ENCODE results near the gene SPATA25. TPM values are rescaled to one million over a fixed set of nuclear protein-coding genes. Genes with fewer than 3 reads are reported as not detected.

The SPATA25 gene
- total RNA-seq, 1 experiment from 2014 or later: 0.40 TPM

- BruUV-seq (replicated peaks): no TSS peak
- intact Hi-C loops (cut with micrococcal nuclease): loop anchor here (5.0 kb wide), 1 partner anchor 81 kb away; the partner anchor contains the start of gene UBE2C
- ATAC-seq: no peak
- TF ChIP-seq EZH2phosphoT487 (IDR thresholded peaks at IDR 0.05; ENCODE audit: borderline replicate concordance, low read length): no peak
- no peak for TF ChIP-seq EZH2 (IDR thresholded peaks at IDR 0.05; ENCODE audit: low read length, unreplicated experiment)
- TF ChIP-seq, protein P1, sequence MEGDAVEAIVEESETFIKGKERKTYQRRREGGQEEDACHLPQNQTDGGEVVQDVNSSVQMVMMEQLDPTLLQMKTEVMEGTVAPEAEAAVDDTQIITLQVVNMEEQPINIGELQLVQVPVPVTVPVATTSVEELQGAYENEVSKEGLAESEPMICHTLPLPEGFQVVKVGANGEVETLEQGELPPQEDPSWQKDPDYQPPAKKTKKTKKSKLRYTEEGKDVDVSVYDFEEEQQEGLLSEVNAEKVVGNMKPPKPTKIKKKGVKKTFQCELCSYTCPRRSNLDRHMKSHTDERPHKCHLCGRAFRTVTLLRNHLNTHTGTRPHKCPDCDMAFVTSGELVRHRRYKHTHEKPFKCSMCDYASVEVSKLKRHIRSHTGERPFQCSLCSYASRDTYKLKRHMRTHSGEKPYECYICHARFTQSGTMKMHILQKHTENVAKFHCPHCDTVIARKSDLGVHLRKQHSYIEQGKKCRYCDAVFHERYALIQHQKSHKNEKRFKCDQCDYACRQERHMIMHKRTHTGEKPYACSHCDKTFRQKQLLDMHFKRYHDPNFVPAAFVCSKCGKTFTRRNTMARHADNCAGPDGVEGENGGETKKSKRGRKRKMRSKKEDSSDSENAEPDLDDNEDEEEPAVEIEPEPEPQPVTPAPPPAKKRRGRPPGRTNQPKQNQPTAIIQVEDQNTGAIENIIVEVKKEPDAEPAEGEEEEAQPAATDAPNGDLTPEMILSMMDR (conservative IDR thresholded peaks at IDR 0.05; ENCODE audit: low read depth, low read length): no peak
- peaks cover 23% of the 10 kb centered on the region for H3K4me1 ChIP-seq (ENCODE audit: insufficient read depth, low read length)
- H2AFZ ChIP-seq (ENCODE audit: low read length): no peak overlapping the region
- POLR2A ChIA-PET (ENCODE audit: unreplicated experiment): interaction anchor here (0.6 kb wide), 1 partner anchor 27 kb away, joined by 4 read pairs; no protein-coding TSS in a partner anchor
- H3K4me3 ChIP-seq (ENCODE audit: low read length): no peak overlapping the region
- no peak for DNase-seq
- no peaks in the 10 kb centered on the region for H3K9me2 ChIP-seq (replicated peaks; ENCODE audit: low read length)
- H3K4me2 ChIP-seq (ENCODE audit: low read length): 0 out of 2 replicates have a peak overlapping the region, but pooled peaks have one; percentile 96
- H4K20me1 ChIP-seq (ENCODE audit: low read length): no peaks in the 10 kb centered on the region
- CTCF ChIA-PET: interaction anchor here (0.6 to 1.0 kb wide), 3 partner anchors 67 to 80 kb away, joined by 3 read pairs; no protein-coding TSS in a partner anchor
- H3F3A ChIP-seq (ENCODE audit: low read length, unreplicated experiment): no peaks in the 10 kb centered on the region
- no peaks in the 10 kb centered on the region for H3K9me3 ChIP-seq (ENCODE audit: low read length)
- no peak overlapping the region for H3K9ac ChIP-seq (ENCODE audit: low read length)
- H3K36me3 ChIP-seq (ENCODE audit: low read depth, low read length): peaks cover 16% of the 10 kb centered on the region; the same call in 1 of the 2 replicates
- no peak overlapping the region for H3K27ac ChIP-seq (ENCODE audit: low read length)
- no peaks in the 10 kb centered on the region for H3K27me3 ChIP-seq (ENCODE audit: low read length)
- H3K79me2 ChIP-seq (ENCODE audit: low read length): 0 out of 2 replicates have a peak, but pooled peaks cover 10% of the 10 kb centered on the region
Observed at GRCh38 chr20:45892828-45893500, 5.5 kb upstream of the SPATA25 start.

- H3K36me3 ChIP-seq (ENCODE audit: low read depth, low read length): peaks cover 15% of the 10 kb centered on the region; the same call in 1 of the 2 replicates
- no peaks in the 10 kb centered on the region for H4K20me1 ChIP-seq (ENCODE audit: low read length)
- DNase-seq (peak; percentile 55), ATAC-seq (peak; percentile 63)
- H3K4me1 ChIP-seq (ENCODE audit: insufficient read depth, low read length): peaks cover 23% of the 10 kb centered on the region
- H3K9me2 ChIP-seq (replicated peaks; ENCODE audit: low read length): no peaks in the 10 kb centered on the region
- H3K9me3 ChIP-seq (ENCODE audit: low read length): no peaks in the 10 kb centered on the region
- H2AFZ ChIP-seq (ENCODE audit: low read length): peak overlapping the region; percentile 89
- H3K4me2 ChIP-seq (ENCODE audit: low read length): peak overlapping the region; percentile 96
- intact Hi-C loops (cut with micrococcal nuclease): loop anchor here (5.0 kb wide), 1 partner anchor 80 kb away; the partner anchor contains the start of gene UBE2C
- ChIA-PET POLR2A (ENCODE audit: unreplicated experiment) (interaction anchor here (0.5 to 0.6 kb wide), 2 partner anchors 12 to 27 kb away, joined by 3 to 4 read pairs; no protein-coding TSS in a partner anchor), CTCF (interaction anchor here (0.6 to 1.0 kb wide), 4 partner anchors 66 to 79 kb away, joined by 3 read pairs; no protein-coding TSS in a partner anchor)
- H3K27ac ChIP-seq (ENCODE audit: low read length): no peak overlapping the region
- H3K27me3 ChIP-seq (ENCODE audit: low read length): no peaks in the 10 kb centered on the region
- peak overlapping the region; percentile 76 for H3K9ac ChIP-seq (ENCODE audit: low read length)
- no peak for TF ChIP-seq EZH2phosphoT487 (IDR thresholded peaks at IDR 0.05; ENCODE audit: borderline replicate concordance, low read length)
- TF ChIP-seq EZH2 (IDR thresholded peaks at IDR 0.05; ENCODE audit: low read length, unreplicated experiment): no peak
- TF ChIP-seq, protein P1 (conservative IDR thresholded peaks at IDR 0.05; ENCODE audit: low read depth, low read length): peak; percentile 57
- BruUV-seq (replicated peaks): no TSS peak
- no peaks in the 10 kb centered on the region for H3F3A ChIP-seq (ENCODE audit: low read length, unreplicated experiment)
- peak overlapping the region; percentile 78 for H3K4me3 ChIP-seq (ENCODE audit: low read length)
- 0 out of 2 replicates have a peak, but pooled peaks cover 10% of the 10 kb centered on the region for H3K79me2 ChIP-seq (ENCODE audit: low read length)
Observed at GRCh38 chr20:45892049-45892825, 4.8 kb upstream of the SPATA25 start.
